HCT116 (cell line): ENCODE data around the gene TANGO6.
A peak's percentile ranks its signal among the peaks of the same experiment; 100 is the strongest.

ENCODE experiments used
- CEBPB ChIP-seq: IDR thresholded peaks from 2 replicates; pipeline ENCODE4 v1.6.1; 2012; ENCODE audit warnings: low read depth
- CTCF ChIP-seq, 3 experiments: fragments of 200-600 bp in 1 of 3; sonication (generic) in 1 of 3; IDR thresholded peaks in 2 of 3; conservative IDR thresholded peaks in 1 of 3; 2 replicates each; pipeline ENCODE4 v1.5.1; 2012 to 2017; ENCODE audit warnings: low read depth in 2 of 3, low read length in 2 of 3, antibody characterized with exemption in 1 of 3, borderline replicate concordance in 1 of 3, control low read depth in 1 of 3, mild to moderate bottlenecking in 1 of 3, mixed read lengths in 1 of 3, mixed run types in 1 of 3, moderate library complexity in 1 of 3; ENCODE audit not compliant: insufficient read depth in 1 of 3
- EZH2phosphoT487 ChIP-seq: fragments of 200-600 bp; IDR thresholded peaks from 2 replicates; pipeline ENCODE4 v1.6.1; 2018; ENCODE audit warnings: antibody characterized with exemption, borderline replicate concordance
- JUND ChIP-seq: IDR thresholded peaks from 2 replicates; pipeline ENCODE4 v1.6.1; 2012
- POLR2A ChIP-seq: IDR thresholded peaks from 2 replicates; pipeline ENCODE4 v1.7.0; 2011; ENCODE audit warnings: borderline replicate concordance; ENCODE audit not compliant: insufficient read depth, insufficient read length; ENCODE audit errors: extremely low read depth
- POLR2AphosphoS5 ChIP-seq: IDR thresholded peaks from 2 replicates; pipeline ENCODE4 v1.6.1; 2011; ENCODE audit warnings: mild to moderate bottlenecking, low read depth, low read length, moderate library complexity

- TF ChIP-seq POLR2AphosphoS5: peak; percentile 34; the same call in 1 of the 2 replicates
- TF ChIP-seq CTCF (IDR thresholded peaks at IDR 0.05 in 2 of 3, conservative IDR thresholded peaks at IDR 0.05 in 1 of 3; ENCODE audit: borderline replicate concordance in 1 of 3, insufficient read depth in 1 of 3, low read depth in 2 of 3, low read length in 2 of 3): peak; percentile 56 to 72 (median 62); a peak in 5 of 6 replicates
- no peak for TF ChIP-seq EZH2phosphoT487
- no peak for TF ChIP-seq POLR2A
- no peak for TF ChIP-seq CEBPB
- no peak for TF ChIP-seq JUND
Observed at GRCh38 chr16:69123910-69124309, 280.6 kb downstream of the TANGO6 start.
